ENCODE measurements around the gene CNTLN. TPM values are rescaled to one million over a fixed set of nuclear protein-coding genes. Genes with fewer than 3 reads are reported as not detected.
"Not testable (repeated sequence)": the region's sequence is repeated elsewhere in the genome, so short reads cannot be mapped to it uniquely, and the experiment has no call there.

Gene CNTLN
- total RNA-seq, 1 experiment from 2014 or later, result 6.3 TPM

- Histone ChIP-seq H3K27me3 (ENCODE audit: control insufficient read depth, insufficient read depth, low read length) (no peaks in the 10 kb centered on the region), H3K36me3 (replicated peaks; ENCODE audit: control insufficient read depth, insufficient read depth, low read length) (no peaks in the 10 kb centered on the region), H3K4me3 (ENCODE audit: insufficient read depth, low read depth, low read length) (no peak overlapping the region)
- DNase-seq, result no peak
These were observed 260.2 kb downstream of the CNTLN start for GRCh38 chr9:17394881-17395510.

- H3K4me3 ChIP-seq (ENCODE audit: insufficient read depth, low read depth, low read length); DNase-seq; H3K27me3 ChIP-seq (ENCODE audit: control insufficient read depth, insufficient read depth, low read length); H3K36me3 ChIP-seq (replicated peaks; ENCODE audit: control insufficient read depth, insufficient read depth, low read length): not testable (repeated sequence)
These were observed 262.4 kb downstream of the CNTLN start for GRCh38 chr9:17397166-17397728.

DNA sequence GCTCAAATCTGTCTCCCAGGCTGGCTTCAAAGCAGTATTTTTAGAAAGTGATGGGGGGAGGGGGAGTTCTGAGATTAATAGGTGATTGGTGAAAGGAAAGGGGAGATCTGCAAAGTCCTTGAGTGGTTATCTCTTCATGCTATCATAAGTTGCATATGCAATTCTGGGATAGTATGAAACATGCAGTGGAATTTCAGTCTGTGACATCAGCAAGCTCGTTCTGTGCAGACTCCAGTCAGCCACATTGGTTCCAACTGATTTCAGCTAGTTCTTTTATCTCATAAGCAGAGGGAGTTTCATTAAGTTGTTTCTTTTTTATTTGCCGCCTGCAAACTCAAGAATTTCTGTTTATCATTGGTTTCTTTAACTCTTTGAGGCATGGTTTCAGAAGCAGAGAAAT, 263.5 kb downstream of the CNTLN start:
- DNase-seq, result no peak
- Histone ChIP-seq H3K4me3 (ENCODE audit: insufficient read depth, low read depth, low read length) (no peak overlapping the region), H3K36me3 (replicated peaks; ENCODE audit: control insufficient read depth, insufficient read depth, low read length) (no peaks in the 10 kb centered on the region), H3K27me3 (ENCODE audit: control insufficient read depth, insufficient read depth, low read length) (no peaks in the 10 kb centered on the region)

DNA sequence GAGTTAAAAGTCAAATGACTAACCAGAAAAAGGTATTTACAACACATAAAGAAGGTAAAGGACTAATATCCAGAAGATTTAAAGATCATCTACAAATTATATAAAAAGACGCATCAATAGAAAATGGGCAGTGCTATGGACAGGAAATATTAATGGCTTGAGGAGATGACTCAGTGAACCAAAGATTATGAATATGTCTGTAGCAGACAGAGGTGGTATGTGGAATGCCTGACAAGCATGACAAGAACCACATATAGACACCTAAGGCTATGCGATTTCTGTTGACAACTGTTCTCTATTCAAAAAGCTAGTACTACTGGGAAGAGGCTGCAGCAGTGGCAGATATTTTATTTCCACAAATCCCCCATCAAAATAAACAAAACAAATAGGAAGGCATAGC, 267.0 kb downstream of the CNTLN start:
- H3K27me3 ChIP-seq (ENCODE audit: control insufficient read depth, insufficient read depth, low read length), result no peaks in the 10 kb centered on the region
- H3K36me3 ChIP-seq (replicated peaks; ENCODE audit: control insufficient read depth, insufficient read depth, low read length), result no peaks in the 10 kb centered on the region
- no peak for DNase-seq

GRCh38 chr9:17402309-17402708, 267.5 kb downstream of the CNTLN start:
- Histone ChIP-seq H3K4me3 (ENCODE audit: insufficient read depth, low read depth, low read length) (no peak overlapping the region), H3K36me3 (replicated peaks; ENCODE audit: control insufficient read depth, insufficient read depth, low read length) (no peaks in the 10 kb centered on the region), H3K27me3 (ENCODE audit: control insufficient read depth, insufficient read depth, low read length) (no peaks in the 10 kb centered on the region)
- DNase-seq, result no peak

More for the DNA sequence above, 267.0 kb downstream of the CNTLN start:
- no peak overlapping the region for H3K4me3 ChIP-seq (ENCODE audit: insufficient read depth, low read depth, low read length)

DNA sequence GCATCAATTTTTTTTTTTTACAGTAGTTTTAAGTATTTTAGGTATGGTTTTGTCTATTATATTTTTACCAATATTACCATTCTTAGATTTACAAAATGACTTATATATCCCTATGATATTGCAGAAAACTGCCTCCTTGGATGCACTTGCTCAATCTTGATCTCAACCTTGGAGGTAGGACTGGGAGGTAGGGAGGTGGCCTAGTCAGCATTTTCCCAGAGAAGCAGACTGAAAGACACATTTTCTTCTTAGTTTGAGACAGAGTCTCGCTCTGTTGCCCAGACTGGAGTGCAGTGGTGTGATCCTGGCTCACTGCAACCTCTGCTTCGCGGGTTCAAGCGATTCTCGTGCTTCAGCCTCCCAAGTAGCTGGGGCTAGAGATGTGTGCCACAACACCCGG, 268.7 kb downstream of the CNTLN start:
- DNase-seq, result no peak
- H3K36me3 ChIP-seq (replicated peaks; ENCODE audit: control insufficient read depth, insufficient read depth, low read length), result no peaks in the 10 kb centered on the region
- H3K4me3 ChIP-seq (ENCODE audit: insufficient read depth, low read depth, low read length), result no peak overlapping the region
- no peaks in the 10 kb centered on the region for H3K27me3 ChIP-seq (ENCODE audit: control insufficient read depth, insufficient read depth, low read length)

DNA sequence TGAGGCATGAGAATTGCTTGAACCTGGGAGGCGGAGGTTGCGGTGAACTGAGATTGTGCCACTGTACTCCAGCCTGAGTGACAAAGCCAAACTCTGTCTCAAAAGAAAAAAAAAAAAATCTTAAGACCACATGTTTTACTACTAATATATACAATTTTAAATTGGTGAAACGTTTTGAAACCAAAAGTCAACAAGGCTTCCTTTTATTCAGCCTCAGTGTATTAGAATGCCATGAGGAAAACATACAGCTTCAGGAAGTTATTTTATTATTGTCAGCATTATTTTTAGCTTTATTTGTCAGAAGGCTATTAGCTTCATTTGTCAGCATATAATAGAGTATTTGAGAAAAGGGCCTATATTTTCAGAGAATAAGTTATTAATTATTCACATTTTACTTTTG, 280.1 kb downstream of the CNTLN start:
- no peaks in the 10 kb centered on the region for H3K36me3 ChIP-seq (replicated peaks; ENCODE audit: control insufficient read depth, insufficient read depth, low read length)
- H3K27me3 ChIP-seq (ENCODE audit: control insufficient read depth, insufficient read depth, low read length), result no peaks in the 10 kb centered on the region
- no peak for DNase-seq
- no peak overlapping the region for H3K4me3 ChIP-seq (ENCODE audit: insufficient read depth, low read depth, low read length)

DNA sequence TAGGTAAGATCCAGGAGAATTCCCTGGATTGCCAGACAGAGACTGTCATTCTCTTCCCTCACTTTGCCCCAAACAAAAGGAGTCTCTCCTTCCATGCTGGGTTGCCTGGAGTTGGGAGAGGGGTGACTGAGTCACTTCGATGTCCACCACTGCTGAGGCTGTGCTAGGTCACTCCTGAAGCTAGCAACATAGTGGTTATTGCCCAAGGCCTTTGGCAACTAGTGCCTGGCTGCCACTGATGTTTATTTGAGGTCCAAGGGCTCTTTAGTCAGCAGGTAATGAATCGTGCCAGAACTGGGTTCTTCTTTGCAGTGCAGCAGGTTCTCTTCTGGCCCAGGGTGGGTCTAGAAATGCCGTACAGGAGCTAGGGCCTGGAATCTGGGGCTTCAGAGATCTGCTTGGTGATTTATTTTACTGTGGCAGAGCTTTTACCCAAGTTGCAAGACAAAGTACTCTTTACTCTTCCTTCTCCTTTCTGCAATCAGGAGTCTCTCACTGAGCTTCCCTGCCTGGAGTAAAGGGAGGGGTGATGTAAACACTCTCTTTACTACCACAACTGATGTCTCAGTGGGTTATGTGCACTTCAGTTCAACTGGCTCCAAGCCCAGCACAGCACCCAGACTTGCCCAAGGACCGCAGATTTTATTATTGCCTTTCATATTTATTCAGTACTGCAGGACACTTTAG, 288.3 kb downstream of the CNTLN start:
- Histone ChIP-seq H3K36me3 (replicated peaks; ENCODE audit: control insufficient read depth, insufficient read depth, low read length) (no peaks in the 10 kb centered on the region), H3K4me3 (ENCODE audit: insufficient read depth, low read depth, low read length) (no peak overlapping the region), H3K27me3 (ENCODE audit: control insufficient read depth, insufficient read depth, low read length) (no peaks in the 10 kb centered on the region)
- no peak for DNase-seq

GRCh38 chr9:17423681-17424011, 288.8 kb downstream of the CNTLN start:
- DNase-seq, result no peak
- H3K4me3 ChIP-seq (ENCODE audit: insufficient read depth, low read depth, low read length), result no peak overlapping the region
- no peaks in the 10 kb centered on the region for H3K36me3 ChIP-seq (replicated peaks; ENCODE audit: control insufficient read depth, insufficient read depth, low read length)
- H3K27me3 ChIP-seq (ENCODE audit: control insufficient read depth, insufficient read depth, low read length), result no peaks in the 10 kb centered on the region

- Histone ChIP-seq H3K4me3 (ENCODE audit: insufficient read depth, low read depth, low read length) (no peak overlapping the region), H3K27me3 (ENCODE audit: control insufficient read depth, insufficient read depth, low read length) (no peaks in the 10 kb centered on the region), H3K36me3 (replicated peaks; ENCODE audit: control insufficient read depth, insufficient read depth, low read length) (no peaks in the 10 kb centered on the region)
- no peak for DNase-seq
These were observed 290.5 kb downstream of the CNTLN start for GRCh38 chr9:17425384-17425783.

DNA sequence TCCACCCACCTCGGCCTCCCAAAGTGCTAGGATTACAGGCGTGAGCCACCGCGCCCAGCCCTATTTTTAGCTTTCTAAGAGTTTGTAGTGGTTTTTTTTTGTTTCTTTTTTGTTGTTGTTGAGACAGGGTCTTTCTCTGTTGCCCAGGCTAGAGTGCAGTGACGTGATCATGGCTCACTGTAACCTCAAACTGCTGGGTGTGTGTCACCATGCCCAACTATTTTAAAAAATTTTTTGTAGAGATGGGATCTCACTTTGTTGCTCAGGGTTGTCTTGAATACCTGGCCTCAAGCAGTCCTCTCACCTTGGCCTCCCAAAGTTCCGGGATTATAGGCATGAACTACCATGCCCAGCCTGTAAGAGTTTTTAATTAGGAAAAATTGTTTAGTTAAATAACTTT, 298.7 kb downstream of the CNTLN start:
- no peaks in the 10 kb centered on the region for H3K27me3 ChIP-seq (ENCODE audit: control insufficient read depth, insufficient read depth, low read length)
- H3K4me3 ChIP-seq (ENCODE audit: insufficient read depth, low read depth, low read length), result no peak overlapping the region
- DNase-seq, result no peak
- H3K36me3 ChIP-seq (replicated peaks; ENCODE audit: control insufficient read depth, insufficient read depth, low read length), result no peaks in the 10 kb centered on the region

DNA sequence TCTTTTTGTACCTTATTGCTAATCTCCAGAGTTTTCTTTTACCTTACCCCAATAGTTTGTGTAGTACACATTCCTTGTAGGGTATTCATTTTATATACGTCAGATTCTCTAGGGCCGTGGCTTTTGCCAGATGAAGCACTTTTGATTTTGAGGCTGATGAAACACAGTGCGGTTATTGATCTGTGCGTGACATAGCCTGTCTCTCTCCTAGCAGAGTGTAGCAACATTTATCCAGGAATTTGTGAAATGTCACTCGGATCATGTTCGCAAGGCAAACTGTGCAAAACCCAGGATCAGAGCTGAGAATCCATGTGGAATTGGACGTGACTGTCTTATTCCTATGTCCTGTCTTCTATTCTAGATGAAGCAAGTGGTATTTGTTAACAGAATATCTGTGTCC, 302.0 kb downstream of the CNTLN start:
- no peaks in the 10 kb centered on the region for H3K36me3 ChIP-seq (replicated peaks; ENCODE audit: control insufficient read depth, insufficient read depth, low read length)
- H3K27me3 ChIP-seq (ENCODE audit: control insufficient read depth, insufficient read depth, low read length), result no peaks in the 10 kb centered on the region
- no peak overlapping the region for H3K4me3 ChIP-seq (ENCODE audit: insufficient read depth, low read depth, low read length)
- DNase-seq, result no peak

GRCh38 chr9:17437813-17438212, 303.0 kb downstream of the CNTLN start:
- H3K4me3 ChIP-seq (ENCODE audit: insufficient read depth, low read depth, low read length), result no peak overlapping the region
- no peaks in the 10 kb centered on the region for H3K27me3 ChIP-seq (ENCODE audit: control insufficient read depth, insufficient read depth, low read length)
- DNase-seq, result no peak
- H3K36me3 ChIP-seq (replicated peaks; ENCODE audit: control insufficient read depth, insufficient read depth, low read length), result no peaks in the 10 kb centered on the region

GRCh38 chr9:17445126-17445525, 310.3 kb downstream of the CNTLN start:
- H3K27me3 ChIP-seq (ENCODE audit: control insufficient read depth, insufficient read depth, low read length); H3K36me3 ChIP-seq (replicated peaks; ENCODE audit: control insufficient read depth, insufficient read depth, low read length); DNase-seq; H3K4me3 ChIP-seq (ENCODE audit: insufficient read depth, low read depth, low read length): not testable (repeated sequence)

DNA sequence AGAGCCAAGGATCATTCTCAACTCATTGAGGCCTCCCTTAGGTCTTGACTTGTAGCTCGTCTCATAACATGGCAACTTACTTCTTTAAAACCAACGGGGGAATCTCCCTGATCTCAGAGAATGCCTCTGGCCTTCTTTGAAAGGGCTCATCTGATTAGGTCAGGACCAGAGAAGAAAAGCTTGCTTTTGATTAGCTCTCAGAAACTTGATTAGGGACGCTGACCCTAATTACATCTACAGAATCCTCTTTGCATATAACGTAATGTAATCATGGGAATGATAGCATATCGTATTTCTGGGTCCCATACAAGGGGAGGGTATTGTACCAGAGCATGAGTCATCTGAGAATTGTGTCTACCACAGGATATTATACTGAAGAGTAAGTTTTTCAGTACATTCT, 318.9 kb downstream of the CNTLN start:
- H3K4me3 ChIP-seq (ENCODE audit: insufficient read depth, low read depth, low read length), result no peak overlapping the region
- H3K27me3 ChIP-seq (ENCODE audit: control insufficient read depth, insufficient read depth, low read length), result no peaks in the 10 kb centered on the region
- DNase-seq, result no peak
- H3K36me3 ChIP-seq (replicated peaks; ENCODE audit: control insufficient read depth, insufficient read depth, low read length), result no peaks in the 10 kb centered on the region

All from H7 (cell line).